Endothelial cell of umbilical vein (primary cell): ENCODE results near the gene TAF15. TPM values are rescaled to one million over a fixed set of nuclear protein-coding genes. Genes with fewer than 3 reads are reported as not detected.

Experiments used
- BruUV-seq: library from RNA; stranded (reverse); fragments of 400-500 nt; replicated peaks from 2 replicates; lab custom pipeline; 2021; lab: Mats Ljungman, UMichigan
- CTCF ChIA-PET: fragments of 300-600, 350-600 bp; sonication (Branson Sonifier 250); formaldehyde crosslinking; loops from one replicate; lab custom pipeline; 2021; ENCODE audit warnings: antibody characterized with exemption, inconsistent platforms; lab: Charles Lee
- POLR2A ChIA-PET: fragments of 300-600, 350-600 bp; sonication (Branson Sonifier 250); formaldehyde crosslinking; loops from one replicate; lab custom pipeline; 2021; ENCODE audit warnings: antibody characterized with exemption, inconsistent platforms; lab: Charles Lee
- DNase-seq: peaks from one replicate; pipeline ENCODE4 v3.0.0-alpha.2; 2011; ENCODE audit warnings: low read depth, low spot score
- FAIRE-seq: peaks from 2 replicates; lab custom pipeline; 2011; peaks lifted over from hg19 to GRCh38; lab: Jason Lieb, UNC
- H2AFZ ChIP-seq: 2 replicates; pipeline ENCODE4 v1.6.0; 2012; ENCODE audit warnings: low read depth, low read length, control low read depth, inconsistent platforms
- H3K27ac ChIP-seq: 2 replicates; pipeline ENCODE4 v1.5.1; 2011; ENCODE audit warnings: low read depth, mild to moderate bottlenecking, control low read depth, low read length, moderate library complexity; ENCODE audit not compliant: insufficient read depth
- H3K27me3 ChIP-seq, 2 experiments: 2 replicates each; pipeline versions ENCODE4 v1.6.0 to v1.6.1; 2011; ENCODE audit warnings: low read length in 2 of 2, mixed read lengths in 1 of 2; ENCODE audit not compliant: control insufficient read depth in 2 of 2, insufficient read depth in 2 of 2
- H3K36me3 ChIP-seq, 2 experiments: 2 replicates in 1 of 2; 3 replicates in 1 of 2; pipeline ENCODE4 v1.5.1; 2011; ENCODE audit warnings: low read length in 2 of 2, mild to moderate bottlenecking in 1 of 2, moderate library complexity in 1 of 2; ENCODE audit not compliant: control insufficient read depth in 2 of 2, insufficient read depth in 2 of 2; ENCODE audit errors: extremely low read depth in 1 of 2
- H3K4me1 ChIP-seq: 3 replicates; pipeline ENCODE4 v1.5.1; 2011; ENCODE audit warnings: mild to moderate bottlenecking, low read length; ENCODE audit not compliant: control insufficient read depth, insufficient read depth; ENCODE audit errors: extremely low read depth
- H3K4me2 ChIP-seq: 2 replicates; pipeline ENCODE4 v1.6.1; 2011; ENCODE audit warnings: low read length, control low read depth, mixed read lengths; ENCODE audit not compliant: insufficient read depth
- H3K4me3 ChIP-seq, 3 experiments: fragments of 200-600 bp in 1 of 3; sonication (generic), shearing (Covaris generic) in 1 of 3; replicated peaks in 1 of 3; 2 replicates each; pipeline ENCODE4 v1.5.1; 2011 to 2016; ENCODE audit warnings: control low read depth in 3 of 3, low read length in 3 of 3, mild to moderate bottlenecking in 2 of 3, inconsistent platforms in 1 of 3, low read depth in 1 of 3, moderate library complexity in 1 of 3; ENCODE audit not compliant: insufficient read depth in 1 of 3
- H3K79me2 ChIP-seq: 2 replicates; pipeline ENCODE4 v1.6.0; 2012; ENCODE audit warnings: low read length, inconsistent platforms; ENCODE audit not compliant: control insufficient read depth, insufficient read depth
- H3K9ac ChIP-seq: replicated peaks from 2 replicates; pipeline ENCODE3; 2011; ENCODE audit warnings: low read length, control low read depth; ENCODE audit not compliant: insufficient read depth; ENCODE audit errors: extremely low read depth
- H3K9me1 ChIP-seq: replicated peaks from 3 replicates; pipeline ENCODE4 v1.6.0; 2011; ENCODE audit warnings: mild to moderate bottlenecking, low read length; ENCODE audit not compliant: control insufficient read depth, insufficient read depth; ENCODE audit errors: extremely low read depth
- H3K9me3 ChIP-seq: replicated peaks from 2 replicates; pipeline ENCODE4 v1.5.1; 2012; ENCODE audit warnings: low read length, inconsistent platforms; ENCODE audit not compliant: control insufficient read depth, insufficient read depth
- H4K20me1 ChIP-seq: replicated peaks from 2 replicates; pipeline ENCODE3; 2011; ENCODE audit warnings: mild to moderate bottlenecking, low read length; ENCODE audit not compliant: control insufficient read depth, insufficient read depth; ENCODE audit errors: extremely low read depth
- CTCF ChIP-seq, 2 donors: IDR thresholded peaks; 1 replicate in 1 of 2; 2 replicates in 1 of 2; pipeline ENCODE4 v1.5.1; 2011; ENCODE audit warnings: low read length in 2 of 2, mild to moderate bottlenecking in 2 of 2, moderate library complexity in 2 of 2, control low read depth in 1 of 2, inconsistent platforms in 1 of 2, low read depth in 1 of 2; ENCODE audit not compliant: insufficient read depth in 1 of 2; ENCODE audit errors: extremely low read depth in 1 of 2
- EZH2 ChIP-seq: IDR thresholded peaks from 2 replicates; pipeline ENCODE4 v1.6.1; 2012; ENCODE audit warnings: borderline replicate concordance, low read depth, mild to moderate bottlenecking, moderate library complexity, low read length, inconsistent platforms; ENCODE audit not compliant: severe bottlenecking
- FOS ChIP-seq: IDR thresholded peaks from 2 replicates; pipeline ENCODE4 v1.6.1; 2011; ENCODE audit warnings: mild to moderate bottlenecking, low read length, moderate library complexity, borderline replicate concordance; ENCODE audit not compliant: insufficient read depth
- JUN ChIP-seq: IDR thresholded peaks from 2 replicates; pipeline ENCODE4 v1.6.1; 2011; ENCODE audit warnings: borderline replicate concordance, low read depth; ENCODE audit not compliant: insufficient read length, insufficient read depth
- MAX ChIP-seq: IDR thresholded peaks from 2 replicates; pipeline ENCODE4 v1.6.1; 2011; ENCODE audit not compliant: insufficient read depth, insufficient read length
- MYC ChIP-seq: IDR thresholded peaks from one replicate; pipeline ENCODE4 v1.6.1; 2011; ENCODE audit warnings: mild to moderate bottlenecking, low read depth, low read length
- POLR2A ChIP-seq: IDR thresholded peaks from 2 replicates; pipeline ENCODE4 v1.6.1; 2012; ENCODE audit warnings: low read depth, mild to moderate bottlenecking, control low read depth, low read length
- POLR2AphosphoS5 ChIP-seq: IDR thresholded peaks from 2 replicates; pipeline ENCODE4 v1.6.1; 2012; ENCODE audit warnings: low read depth, mild to moderate bottlenecking, control low read depth, low read length, moderate library complexity; ENCODE audit not compliant: insufficient read depth
- dilution Hi-C: fragments of 300-500 bp; cut with MboI; formaldehyde crosslinking; loops from one replicate; pipeline ENCODE4 v1.15.0; 2019; ENCODE audit warnings: low sequenced_read_pairs; ENCODE audit not compliant: extremely low pct_ligation_motif_present
- intact Hi-C: fragments of 100-400 bp; cut with micrococcal nuclease; formaldehyde crosslinking; loops from one replicate; pipeline ENCODE4 v1.10.0; 2022
- polyA plus RNA-seq, 4 experiments: library from polyadenylated mRNA; depleted of rRNA in 3 of 4; stranded (reverse) in 3 of 4; unstranded in 1 of 4; fragments of >200 nt; gene quantifications; 2 replicates each; pipeline versions ENCODE4 v1.2.1 to v1.2.3, GENCODE V29; 2011 to 2012; ENCODE audit warnings: missing spikeins in 1 of 4
- total RNA-seq: library from RNA; stranded (reverse); gene quantifications from 2 replicates; pipeline ENCODE4 v1.2.3, GENCODE V29; 2021

Gene TAF15
- total and polyA plus RNA-seq, 2 donors (not counting 3 experiments of a cell fraction or from before 2014, with no cell fraction given), result 59.4 to 247 TPM

- dilution Hi-C loops (no loop called here), intact Hi-C loops (loop anchor here (10.0 kb wide), 2 partner anchors 99 to 229 kb away; partner anchors contain the start of gene LYZL6)
- no peak overlapping the region for H3K4me3 ChIP-seq
- H2AFZ ChIP-seq, result no peak overlapping the region
- no peaks in the 10 kb centered on the region for H3K9me3 ChIP-seq
- TF ChIP-seq POLR2AphosphoS5 (no peak), FOS (no peak), MAX (no peak)
- H3K4me2 ChIP-seq, result no peak overlapping the region
- H3K79me2 ChIP-seq, result peaks cover 5% of the 10 kb centered on the region
- ChIA-PET CTCF (interaction anchor here (0.8 to 4.1 kb wide), 3 partner anchors 31 to 303 kb away, joined by 3 to 31 read pairs (median 4); no protein-coding TSS in a partner anchor), POLR2A (no interaction called here)
- DNase-seq (no peak), FAIRE-seq (no peak)
- no peak overlapping the region for H3K9ac ChIP-seq
- no peaks in the 10 kb centered on the region for H3K9me1 ChIP-seq
- no peaks in the 10 kb centered on the region for H3K27me3 ChIP-seq
- BruUV-seq, result no TSS peak
- no peak overlapping the region for H3K27ac ChIP-seq
- no peaks in the 10 kb centered on the region for H4K20me1 ChIP-seq
- H3K4me1 ChIP-seq, result no peaks in the 10 kb centered on the region
- H3K36me3 ChIP-seq, result peaks cover 37 to 44% of the 10 kb centered on the region in 2 experiments
These were observed 36.9 kb downstream of the TAF15 start for GRCh38 chr17:35846055-35846809.

- BruUV-seq, result no TSS peak
- no peaks in the 10 kb centered on the region for H3K9me1 ChIP-seq
- dilution Hi-C loops, result no loop called here
- H4K20me1 ChIP-seq, result no peaks in the 10 kb centered on the region
- ChIA-PET CTCF (interaction anchor here (0.8 to 4.1 kb wide), 4 partner anchors 13 to 302 kb away, joined by 3 to 31 read pairs (median 6); no protein-coding TSS in a partner anchor), POLR2A (no interaction called here)
- H3K4me1 ChIP-seq, result no peaks in the 10 kb centered on the region
- DNase-seq (no peak), FAIRE-seq (no peak)
- intact Hi-C loops, result loop anchor here (10.0 kb wide), 2 partner anchors 98 to 228 kb away; partner anchors contain the start of gene LYZL6
- H3K4me3 ChIP-seq, result no peak overlapping the region
- H3K9me3 ChIP-seq, result no peaks in the 10 kb centered on the region
- H3K79me2 ChIP-seq, result peaks cover 5% of the 10 kb centered on the region
- H3K36me3 ChIP-seq, result peaks cover 34 to 40% of the 10 kb centered on the region in 2 experiments
- no peak overlapping the region for H3K4me2 ChIP-seq
- H3K9ac ChIP-seq, result no peak overlapping the region
- no peaks in the 10 kb centered on the region for H3K27me3 ChIP-seq
- TF ChIP-seq MAX, result no peak
- TF ChIP-seq MYC, result no peak
- no peak for TF ChIP-seq FOS
- no peak for TF ChIP-seq JUN
- TF ChIP-seq EZH2, result no peak
- TF ChIP-seq CTCF (IDR thresholded peaks at IDR 0.05; ENCODE audit: extremely low read depth in 1 of 2, insufficient read depth in 1 of 2, low read depth in 1 of 2, low read length in 2 of 2), result no peak
- TF ChIP-seq POLR2A, result no peak
- no peak for TF ChIP-seq POLR2AphosphoS5
- H3K27ac ChIP-seq, result no peak overlapping the region
- no peak overlapping the region for H2AFZ ChIP-seq
These were observed 37.7 kb downstream of the TAF15 start for GRCh38 chr17:35847006-35847405.
